HepG2 (cell line): ENCODE data around the gene PTMA. TPM values are rescaled to one million over a fixed set of nuclear protein-coding genes. Genes with fewer than 3 reads are reported as not detected.
A peak's percentile ranks its signal among the peaks of the same experiment; 100 is the strongest.

Source experiments
- CENPX ChIP-seq: sonication (generic); formaldehyde crosslinking; IDR thresholded peaks from 2 replicates; pipeline ENCODE4 v1.9.0; 2021; ENCODE audit warnings: mild to moderate bottlenecking, missing genetic modification reagents, moderate library complexity
- ERF ChIP-seq: IDR thresholded peaks from 2 replicates; pipeline ENCODE4 v1.6.1; 2018; ENCODE audit warnings: missing biosample characterization, missing genetic modification reagents
- PHF8 ChIP-seq: sonication (generic); formaldehyde crosslinking; IDR thresholded peaks from 2 replicates; pipeline ENCODE4 v1.5.0; 2020; ENCODE audit warnings: missing genetic modification reagents
- RARA ChIP-seq: IDR thresholded peaks from 2 replicates; pipeline ENCODE4 v1.6.1; 2016; ENCODE audit warnings: missing genetic modification reagents, missing compliant biosample characterization
- RNF2 ChIP-seq: fragments of 450-650 bp; conservative IDR thresholded peaks from 2 replicates; pipeline ENCODE4 v1.6.1; 2016; ENCODE audit warnings: low read depth
- TBP ChIP-seq: sonication (generic); formaldehyde crosslinking; IDR thresholded peaks from 2 replicates; pipeline ENCODE4 v1.5.0; 2020; ENCODE audit warnings: missing genetic modification reagents
- ZFP36 ChIP-seq: fragments of 150-350 bp; IDR thresholded peaks from 2 replicates; pipeline ENCODE4 v1.6.1; 2018; ENCODE audit warnings: borderline replicate concordance, low read length, low read depth; ENCODE audit not compliant: partially characterized antibody
- ZNF256 ChIP-seq: sonication (generic); formaldehyde crosslinking; conservative IDR thresholded peaks from 2 replicates; pipeline ENCODE4 v1.4.0; 2020; ENCODE audit warnings: missing genetic modification reagents
- ZNF558 ChIP-seq: sonication (generic); formaldehyde crosslinking; IDR thresholded peaks from 2 replicates; pipeline ENCODE4 v1.9.0; 2022; ENCODE audit warnings: mild to moderate bottlenecking, missing genetic modification reagents, borderline replicate concordance
- ZNF670 ChIP-seq: sonication (generic); formaldehyde crosslinking; IDR thresholded peaks from 2 replicates; pipeline ENCODE4 v1.8.0; 2022; ENCODE audit warnings: mild to moderate bottlenecking, missing genetic modification reagents, borderline replicate concordance
- polyA plus RNA-seq, 8 experiments: library from polyadenylated mRNA; depleted of rRNA in 3 of 8; stranded (reverse) in 7 of 8; unstranded in 1 of 8; fragments of >200 nt; fragmentation: Illumina TruSeq in 4 of 8; extraction: Trizol in 4 of 8; gene quantifications; 2 replicates each; pipeline versions ENCODE4 v1.2.1 to v1.2.3, GENCODE V29; 2011 to 2016; ENCODE audit warnings: low read depth in 4 of 8, missing spikeins in 1 of 8, mixed read lengths in 1 of 8; ENCODE audit not compliant: insufficient read depth in 1 of 8
- total RNA-seq, 5 experiments: library from RNA; depleted of rRNA; stranded (reverse); fragments of >200 nt; fragmentation: Illumina TruSeq; extraction: Trizol; gene quantifications; 2 replicates each; pipeline ENCODE4 v1.2.3, GENCODE V29; 2016; ENCODE audit warnings: low read depth in 1 of 5
- TF ChIP-seq, protein P1 (sequence below): sonication (generic); formaldehyde crosslinking; IDR thresholded peaks from 2 replicates; pipeline ENCODE4 v1.5.0; 2020; ENCODE audit warnings: mild to moderate bottlenecking, missing genetic modification reagents, moderate library complexity
- TF ChIP-seq, protein P2 (sequence below): sonication (generic); formaldehyde crosslinking; IDR thresholded peaks from 2 replicates; pipeline ENCODE4 v1.4.0; 2020; ENCODE audit warnings: mild to moderate bottlenecking, missing genetic modification reagents
- TF ChIP-seq, protein P3 (sequence below): sonication (generic); formaldehyde crosslinking; IDR thresholded peaks from 2 replicates; pipeline ENCODE4 v1.4.0; 2020; ENCODE audit warnings: missing genetic modification reagents
- TF ChIP-seq, protein P4 (sequence below): sonication (generic); formaldehyde crosslinking; IDR thresholded peaks from 2 replicates; pipeline ENCODE4 v1.8.1; 2023; ENCODE audit warnings: mild to moderate bottlenecking, missing genetic modification reagents
- TF ChIP-seq, protein P5 (sequence below): sonication (generic); formaldehyde crosslinking; IDR thresholded peaks from 2 replicates; pipeline ENCODE4 v1.5.0; 2020; ENCODE audit warnings: mild to moderate bottlenecking, missing genetic modification reagents, borderline replicate concordance

Gene PTMA
- total and polyA plus RNA-seq, 2 of the 13 experiments (the other 11 are each of a cell fraction or from before 2014, with no cell fraction given) = 190 to 1,086 TPM

DNA sequence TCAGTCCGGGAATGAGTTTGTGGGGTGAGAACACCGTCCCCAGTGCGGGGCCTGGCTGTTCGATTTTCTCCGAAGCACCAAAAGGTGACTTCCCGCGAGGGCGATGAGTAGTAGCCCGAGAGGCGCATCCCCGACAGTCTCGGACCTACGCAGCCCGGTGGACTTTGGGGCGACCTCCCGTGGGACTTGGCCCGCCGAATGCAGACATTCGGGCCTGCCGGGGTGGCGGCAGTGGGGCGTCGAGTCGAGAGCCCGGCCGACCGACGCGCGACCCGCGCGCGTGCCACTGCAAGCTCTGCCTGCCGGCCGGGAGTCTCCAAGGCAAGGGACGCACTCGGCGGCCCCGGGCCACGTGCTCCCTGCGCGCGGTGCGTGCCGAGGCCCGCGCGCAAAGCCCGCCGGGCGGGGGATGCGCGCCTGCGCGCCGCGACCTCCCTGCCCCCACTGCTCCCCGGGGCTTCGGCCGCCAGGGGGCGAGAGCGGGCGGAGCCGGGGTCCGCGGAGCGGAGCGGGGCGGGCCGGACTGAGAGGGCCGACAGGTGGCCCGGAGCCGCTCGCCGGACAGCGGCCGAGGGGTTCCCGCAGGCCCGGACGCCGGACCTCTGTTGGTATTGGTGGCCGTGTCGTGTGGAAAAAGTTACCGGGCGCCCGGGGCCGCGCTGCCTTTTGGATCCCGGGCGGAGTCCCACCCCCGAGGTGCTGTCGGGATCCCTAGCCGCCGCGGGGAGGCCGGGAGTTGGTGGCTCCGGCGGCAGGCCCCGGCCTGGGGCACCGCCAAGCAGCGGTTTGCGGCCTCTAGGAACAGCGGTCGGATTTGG is 1.9 kb downstream of the PTMA start (continued):
- TF ChIP-seq, protein P1, sequence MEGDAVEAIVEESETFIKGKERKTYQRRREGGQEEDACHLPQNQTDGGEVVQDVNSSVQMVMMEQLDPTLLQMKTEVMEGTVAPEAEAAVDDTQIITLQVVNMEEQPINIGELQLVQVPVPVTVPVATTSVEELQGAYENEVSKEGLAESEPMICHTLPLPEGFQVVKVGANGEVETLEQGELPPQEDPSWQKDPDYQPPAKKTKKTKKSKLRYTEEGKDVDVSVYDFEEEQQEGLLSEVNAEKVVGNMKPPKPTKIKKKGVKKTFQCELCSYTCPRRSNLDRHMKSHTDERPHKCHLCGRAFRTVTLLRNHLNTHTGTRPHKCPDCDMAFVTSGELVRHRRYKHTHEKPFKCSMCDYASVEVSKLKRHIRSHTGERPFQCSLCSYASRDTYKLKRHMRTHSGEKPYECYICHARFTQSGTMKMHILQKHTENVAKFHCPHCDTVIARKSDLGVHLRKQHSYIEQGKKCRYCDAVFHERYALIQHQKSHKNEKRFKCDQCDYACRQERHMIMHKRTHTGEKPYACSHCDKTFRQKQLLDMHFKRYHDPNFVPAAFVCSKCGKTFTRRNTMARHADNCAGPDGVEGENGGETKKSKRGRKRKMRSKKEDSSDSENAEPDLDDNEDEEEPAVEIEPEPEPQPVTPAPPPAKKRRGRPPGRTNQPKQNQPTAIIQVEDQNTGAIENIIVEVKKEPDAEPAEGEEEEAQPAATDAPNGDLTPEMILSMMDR = peak; percentile 78
- TF ChIP-seq, protein P2, sequence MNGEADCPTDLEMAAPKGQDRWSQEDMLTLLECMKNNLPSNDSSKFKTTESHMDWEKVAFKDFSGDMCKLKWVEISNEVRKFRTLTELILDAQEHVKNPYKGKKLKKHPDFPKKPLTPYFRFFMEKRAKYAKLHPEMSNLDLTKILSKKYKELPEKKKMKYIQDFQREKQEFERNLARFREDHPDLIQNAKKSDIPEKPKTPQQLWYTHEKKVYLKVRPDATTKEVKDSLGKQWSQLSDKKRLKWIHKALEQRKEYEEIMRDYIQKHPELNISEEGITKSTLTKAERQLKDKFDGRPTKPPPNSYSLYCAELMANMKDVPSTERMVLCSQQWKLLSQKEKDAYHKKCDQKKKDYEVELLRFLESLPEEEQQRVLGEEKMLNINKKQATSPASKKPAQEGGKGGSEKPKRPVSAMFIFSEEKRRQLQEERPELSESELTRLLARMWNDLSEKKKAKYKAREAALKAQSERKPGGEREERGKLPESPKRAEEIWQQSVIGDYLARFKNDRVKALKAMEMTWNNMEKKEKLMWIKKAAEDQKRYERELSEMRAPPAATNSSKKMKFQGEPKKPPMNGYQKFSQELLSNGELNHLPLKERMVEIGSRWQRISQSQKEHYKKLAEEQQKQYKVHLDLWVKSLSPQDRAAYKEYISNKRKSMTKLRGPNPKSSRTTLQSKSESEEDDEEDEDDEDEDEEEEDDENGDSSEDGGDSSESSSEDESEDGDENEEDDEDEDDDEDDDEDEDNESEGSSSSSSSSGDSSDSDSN (CRISPR knock-in tag) = peak; percentile 91
- TF ChIP-seq RNF2 (peak; percentile 100), ERF (CRISPR knock-in tag) (peak; percentile 100), ZNF256 (peak; percentile 98), ZNF670 (CRISPR knock-in tag) (peak; percentile 96; the same call in 1 of the 2 replicates), CENPX (no peak), PHF8 (CRISPR knock-in tag) (peak; percentile 52), ZNF558 (CRISPR knock-in tag) (peak; percentile 100; the same call in 1 of the 2 replicates), RARA (CRISPR knock-in tag) (peak; percentile 69), ZFP36 (peak; percentile 4), TBP (CRISPR knock-in tag) (no peak)
- TF ChIP-seq, protein P3, sequence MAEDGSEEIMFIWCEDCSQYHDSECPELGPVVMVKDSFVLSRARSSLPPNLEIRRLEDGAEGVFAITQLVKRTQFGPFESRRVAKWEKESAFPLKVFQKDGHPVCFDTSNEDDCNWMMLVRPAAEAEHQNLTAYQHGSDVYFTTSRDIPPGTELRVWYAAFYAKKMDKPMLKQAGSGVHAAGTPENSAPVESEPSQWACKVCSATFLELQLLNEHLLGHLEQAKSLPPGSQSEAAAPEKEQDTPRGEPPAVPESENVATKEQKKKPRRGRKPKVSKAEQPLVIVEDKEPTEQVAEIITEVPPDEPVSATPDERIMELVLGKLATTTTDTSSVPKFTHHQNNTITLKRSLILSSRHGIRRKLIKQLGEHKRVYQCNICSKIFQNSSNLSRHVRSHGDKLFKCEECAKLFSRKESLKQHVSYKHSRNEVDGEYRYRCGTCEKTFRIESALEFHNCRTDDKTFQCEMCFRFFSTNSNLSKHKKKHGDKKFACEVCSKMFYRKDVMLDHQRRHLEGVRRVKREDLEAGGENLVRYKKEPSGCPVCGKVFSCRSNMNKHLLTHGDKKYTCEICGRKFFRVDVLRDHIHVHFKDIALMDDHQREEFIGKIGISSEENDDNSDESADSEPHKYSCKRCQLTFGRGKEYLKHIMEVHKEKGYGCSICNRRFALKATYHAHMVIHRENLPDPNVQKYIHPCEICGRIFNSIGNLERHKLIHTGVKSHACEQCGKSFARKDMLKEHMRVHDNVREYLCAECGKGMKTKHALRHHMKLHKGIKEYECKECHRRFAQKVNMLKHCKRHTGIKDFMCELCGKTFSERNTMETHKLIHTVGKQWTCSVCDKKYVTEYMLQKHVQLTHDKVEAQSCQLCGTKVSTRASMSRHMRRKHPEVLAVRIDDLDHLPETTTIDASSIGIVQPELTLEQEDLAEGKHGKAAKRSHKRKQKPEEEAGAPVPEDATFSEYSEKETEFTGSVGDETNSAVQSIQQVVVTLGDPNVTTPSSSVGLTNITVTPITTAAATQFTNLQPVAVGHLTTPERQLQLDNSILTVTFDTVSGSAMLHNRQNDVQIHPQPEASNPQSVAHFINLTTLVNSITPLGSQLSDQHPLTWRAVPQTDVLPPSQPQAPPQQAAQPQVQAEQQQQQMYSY (CRISPR knock-in tag) = peak; percentile 87
- TF ChIP-seq, protein P4, sequence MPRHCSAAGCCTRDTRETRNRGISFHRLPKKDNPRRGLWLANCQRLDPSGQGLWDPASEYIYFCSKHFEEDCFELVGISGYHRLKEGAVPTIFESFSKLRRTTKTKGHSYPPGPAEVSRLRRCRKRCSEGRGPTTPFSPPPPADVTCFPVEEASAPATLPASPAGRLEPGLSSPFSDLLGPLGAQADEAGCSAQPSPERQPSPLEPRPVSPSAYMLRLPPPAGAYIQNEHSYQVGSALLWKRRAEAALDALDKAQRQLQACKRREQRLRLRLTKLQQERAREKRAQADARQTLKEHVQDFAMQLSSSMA = peak; percentile 99
- TF ChIP-seq, protein P5, sequence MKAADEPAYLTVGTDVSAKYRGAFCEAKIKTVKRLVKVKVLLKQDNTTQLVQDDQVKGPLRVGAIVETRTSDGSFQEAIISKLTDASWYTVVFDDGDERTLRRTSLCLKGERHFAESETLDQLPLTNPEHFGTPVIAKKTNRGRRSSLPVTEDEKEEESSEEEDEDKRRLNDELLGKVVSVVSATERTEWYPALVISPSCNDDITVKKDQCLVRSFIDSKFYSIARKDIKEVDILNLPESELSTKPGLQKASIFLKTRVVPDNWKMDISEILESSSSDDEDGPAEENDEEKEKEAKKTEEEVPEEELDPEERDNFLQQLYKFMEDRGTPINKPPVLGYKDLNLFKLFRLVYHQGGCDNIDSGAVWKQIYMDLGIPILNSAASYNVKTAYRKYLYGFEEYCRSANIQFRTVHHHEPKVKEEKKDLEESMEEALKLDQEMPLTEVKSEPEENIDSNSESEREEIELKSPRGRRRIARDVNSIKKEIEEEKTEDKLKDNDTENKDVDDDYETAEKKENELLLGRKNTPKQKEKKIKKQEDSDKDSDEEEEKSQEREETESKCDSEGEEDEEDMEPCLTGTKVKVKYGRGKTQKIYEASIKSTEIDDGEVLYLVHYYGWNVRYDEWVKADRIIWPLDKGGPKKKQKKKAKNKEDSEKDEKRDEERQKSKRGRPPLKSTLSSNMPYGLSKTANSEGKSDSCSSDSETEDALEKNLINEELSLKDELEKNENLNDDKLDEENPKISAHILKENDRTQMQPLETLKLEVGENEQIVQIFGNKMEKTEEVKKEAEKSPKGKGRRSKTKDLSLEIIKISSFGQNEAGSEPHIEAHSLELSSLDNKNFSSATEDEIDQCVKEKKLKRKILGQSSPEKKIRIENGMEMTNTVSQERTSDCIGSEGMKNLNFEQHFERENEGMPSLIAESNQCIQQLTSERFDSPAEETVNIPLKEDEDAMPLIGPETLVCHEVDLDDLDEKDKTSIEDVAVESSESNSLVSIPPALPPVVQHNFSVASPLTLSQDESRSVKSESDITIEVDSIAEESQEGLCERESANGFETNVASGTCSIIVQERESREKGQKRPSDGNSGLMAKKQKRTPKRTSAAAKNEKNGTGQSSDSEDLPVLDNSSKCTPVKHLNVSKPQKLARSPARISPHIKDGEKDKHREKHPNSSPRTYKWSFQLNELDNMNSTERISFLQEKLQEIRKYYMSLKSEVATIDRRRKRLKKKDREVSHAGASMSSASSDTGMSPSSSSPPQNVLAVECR (CRISPR knock-in tag) = peak; percentile 89
